ENCODE measurements around the gene GABRP.
"Not testable (repeated sequence)": the region's sequence is repeated elsewhere in the genome, so short reads cannot be mapped to it uniquely, and the experiment has no call there.

Gene GABRP

GRCh38 chr5:170756691-170757090, 26.8 kb upstream of the GABRP start:
- DNase-seq, result no peak

GRCh38 chr5:170757182-170757601, 26.3 kb upstream of the GABRP start:
- no peak for DNase-seq

- DNase-seq, result no peak
These were observed 25.9 kb upstream of the GABRP start for GRCh38 chr5:170757669-170758068.

- no peak for DNase-seq
These were observed 25.0 kb upstream of the GABRP start for GRCh38 chr5:170758481-170758880.

GRCh38 chr5:170760113-170760512, 23.4 kb upstream of the GABRP start:
- no peak for DNase-seq

- no peak for DNase-seq
These were observed 22.3 kb upstream of the GABRP start for GRCh38 chr5:170761048-170761707.

GRCh38 chr5:170761708-170762066, 21.8 kb upstream of the GABRP start:
- no peak for DNase-seq

GRCh38 chr5:170762298-170762697, 21.2 kb upstream of the GABRP start:
- not testable (repeated sequence) for DNase-seq

GRCh38 chr5:170765868-170766267, 17.7 kb upstream of the GABRP start:
- DNase-seq, result not testable (repeated sequence)

GRCh38 chr5:170769246-170769645, 14.3 kb upstream of the GABRP start:
- no peak for DNase-seq

- DNase-seq, result no peak
These were observed 13.6 kb upstream of the GABRP start for GRCh38 chr5:170769898-170770416.

- DNase-seq, result no peak
These were observed 12.0 kb upstream of the GABRP start for GRCh38 chr5:170771496-170771895.

- DNase-seq, result no peak
These were observed 10.2 kb upstream of the GABRP start for GRCh38 chr5:170773024-170773985.

- DNase-seq, result no peak
These were observed 8.7 kb upstream of the GABRP start for GRCh38 chr5:170774831-170775230.

- no peak for DNase-seq
These were observed 1.6 kb upstream of the GABRP start for GRCh38 chr5:170781946-170782345.

GRCh38 chr5:170782438-170782837, 1.1 kb upstream of the GABRP start:
- DNase-seq, result no peak

GRCh38 chr5:170785416-170785815, 1.9 kb downstream of the GABRP start:
- DNase-seq, result no peak

GRCh38 chr5:170787216-170787615, 3.7 kb downstream of the GABRP start:
- DNase-seq, result no peak

- no peak for DNase-seq
These were observed 5.2 kb downstream of the GABRP start for GRCh38 chr5:170788626-170789304.

GRCh38 chr5:170791325-170791954, 7.9 kb downstream of the GABRP start:
- peak in 1 of 2 donors; percentile 0 for DNase-seq

- no peak for DNase-seq
These were observed 9.4 kb downstream of the GABRP start for GRCh38 chr5:170792878-170793277.

- no peak for DNase-seq
These were observed 11.6 kb downstream of the GABRP start for GRCh38 chr5:170795154-170795553.

- no peak for DNase-seq
These were observed 22.1 kb downstream of the GABRP start for GRCh38 chr5:170805666-170806065.
